ENCODE data around the gene STAT5B. TPM values are rescaled to one million over a fixed set of nuclear protein-coding genes. Genes with fewer than 3 reads are reported as not detected.

Gene STAT5B
- total and polyA plus RNA-seq, 9 of the 15 experiments (the other 6 are each of a cell fraction or from before 2014, with no cell fraction given), result 20.8 to 176 (median 92.4) TPM

DNA sequence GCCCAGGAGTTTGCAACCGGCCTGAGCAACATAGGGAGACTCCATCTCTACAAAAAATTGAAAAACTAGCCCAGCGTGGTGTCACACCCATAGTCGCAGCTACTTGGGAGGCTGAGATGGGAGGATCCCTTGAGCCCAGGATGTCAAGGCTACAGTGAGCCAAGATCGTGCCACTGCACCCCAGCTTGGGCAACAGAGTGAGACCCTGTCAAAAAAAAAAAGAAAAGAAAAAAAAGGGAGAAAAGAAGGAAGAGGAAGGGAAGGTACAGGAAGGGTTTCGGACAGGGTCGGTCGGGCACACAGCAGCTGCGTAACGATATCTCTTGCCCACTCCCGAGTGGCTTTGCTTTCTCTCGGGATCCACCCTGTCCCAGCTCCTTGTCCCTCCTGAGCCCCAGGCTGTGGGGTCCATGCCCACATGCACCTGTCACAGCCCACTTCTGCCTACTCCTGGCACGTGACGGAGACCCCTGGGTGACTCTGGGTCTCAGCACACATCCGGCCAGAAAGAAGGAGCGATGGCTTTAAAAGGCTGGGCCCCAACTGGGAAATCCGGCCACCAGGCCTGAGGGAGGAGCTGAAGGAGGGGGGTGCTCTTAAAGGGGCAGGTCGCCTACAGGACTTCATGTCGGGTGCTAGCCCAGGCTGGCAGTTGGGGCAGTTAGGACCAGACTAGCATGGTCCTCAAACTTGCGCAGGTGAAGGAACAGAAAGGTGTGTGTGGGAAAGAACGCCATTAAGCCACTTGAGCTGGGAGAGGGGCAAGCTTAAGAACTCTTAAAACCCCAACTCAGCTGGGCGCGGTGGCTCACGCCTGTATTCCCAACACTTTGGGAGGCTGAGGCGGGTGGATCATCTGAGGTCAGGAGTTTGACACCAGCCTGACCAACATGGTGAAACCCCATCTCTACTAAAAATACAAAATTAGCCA, 82.0 kb downstream of the STAT5B start, which contains the start of gene GHDC (continued):
- TF ChIP-seq MNT (conservative IDR thresholded peaks at IDR 0.05) (peak; percentile 60 to 81; a peak in 3 of 4 replicates), RREB1 (CRISPR knock-in tag; IDR thresholded peaks at IDR 0.05) (no peak), PHF20 (IDR thresholded peaks at IDR 0.05; ENCODE audit: partially characterized antibody) (peak; percentile 64), TSC22D4 (tag; IDR thresholded peaks at IDR 0.05) (no peak), ZNF143 (CRISPR knock-in tag; IDR thresholded peaks at IDR 0.05) (no peak), NFXL1 (CRISPR knock-in tag; IDR thresholded peaks at IDR 0.05) (no peak), HMGN3 (IDR thresholded peaks at IDR 0.05; ENCODE audit: borderline replicate concordance, extremely low read depth, insufficient read length, low read depth, low read length) (no peak), ZNF699 (CRISPR knock-in tag; IDR thresholded peaks at IDR 0.05; ENCODE audit: insufficient replicate concordance) (no peak), TOE1 (IDR thresholded peaks at IDR 0.05; ENCODE audit: borderline replicate concordance) (peak; percentile 98), TOE1 (CRISPR knock-in tag; IDR thresholded peaks at IDR 0.05; ENCODE audit: borderline replicate concordance, low read depth) (no peak)
- TF ChIP-seq, protein P1, sequence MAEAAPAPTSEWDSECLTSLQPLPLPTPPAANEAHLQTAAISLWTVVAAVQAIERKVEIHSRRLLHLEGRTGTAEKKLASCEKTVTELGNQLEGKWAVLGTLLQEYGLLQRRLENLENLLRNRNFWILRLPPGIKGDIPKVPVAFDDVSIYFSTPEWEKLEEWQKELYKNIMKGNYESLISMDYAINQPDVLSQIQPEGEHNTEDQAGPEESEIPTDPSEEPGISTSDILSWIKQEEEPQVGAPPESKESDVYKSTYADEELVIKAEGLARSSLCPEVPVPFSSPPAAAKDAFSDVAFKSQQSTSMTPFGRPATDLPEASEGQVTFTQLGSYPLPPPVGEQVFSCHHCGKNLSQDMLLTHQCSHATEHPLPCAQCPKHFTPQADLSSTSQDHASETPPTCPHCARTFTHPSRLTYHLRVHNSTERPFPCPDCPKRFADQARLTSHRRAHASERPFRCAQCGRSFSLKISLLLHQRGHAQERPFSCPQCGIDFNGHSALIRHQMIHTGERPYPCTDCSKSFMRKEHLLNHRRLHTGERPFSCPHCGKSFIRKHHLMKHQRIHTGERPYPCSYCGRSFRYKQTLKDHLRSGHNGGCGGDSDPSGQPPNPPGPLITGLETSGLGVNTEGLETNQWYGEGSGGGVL (CRISPR knock-in tag; IDR thresholded peaks at IDR 0.05), result no peak
- TF ChIP-seq, protein P2, sequence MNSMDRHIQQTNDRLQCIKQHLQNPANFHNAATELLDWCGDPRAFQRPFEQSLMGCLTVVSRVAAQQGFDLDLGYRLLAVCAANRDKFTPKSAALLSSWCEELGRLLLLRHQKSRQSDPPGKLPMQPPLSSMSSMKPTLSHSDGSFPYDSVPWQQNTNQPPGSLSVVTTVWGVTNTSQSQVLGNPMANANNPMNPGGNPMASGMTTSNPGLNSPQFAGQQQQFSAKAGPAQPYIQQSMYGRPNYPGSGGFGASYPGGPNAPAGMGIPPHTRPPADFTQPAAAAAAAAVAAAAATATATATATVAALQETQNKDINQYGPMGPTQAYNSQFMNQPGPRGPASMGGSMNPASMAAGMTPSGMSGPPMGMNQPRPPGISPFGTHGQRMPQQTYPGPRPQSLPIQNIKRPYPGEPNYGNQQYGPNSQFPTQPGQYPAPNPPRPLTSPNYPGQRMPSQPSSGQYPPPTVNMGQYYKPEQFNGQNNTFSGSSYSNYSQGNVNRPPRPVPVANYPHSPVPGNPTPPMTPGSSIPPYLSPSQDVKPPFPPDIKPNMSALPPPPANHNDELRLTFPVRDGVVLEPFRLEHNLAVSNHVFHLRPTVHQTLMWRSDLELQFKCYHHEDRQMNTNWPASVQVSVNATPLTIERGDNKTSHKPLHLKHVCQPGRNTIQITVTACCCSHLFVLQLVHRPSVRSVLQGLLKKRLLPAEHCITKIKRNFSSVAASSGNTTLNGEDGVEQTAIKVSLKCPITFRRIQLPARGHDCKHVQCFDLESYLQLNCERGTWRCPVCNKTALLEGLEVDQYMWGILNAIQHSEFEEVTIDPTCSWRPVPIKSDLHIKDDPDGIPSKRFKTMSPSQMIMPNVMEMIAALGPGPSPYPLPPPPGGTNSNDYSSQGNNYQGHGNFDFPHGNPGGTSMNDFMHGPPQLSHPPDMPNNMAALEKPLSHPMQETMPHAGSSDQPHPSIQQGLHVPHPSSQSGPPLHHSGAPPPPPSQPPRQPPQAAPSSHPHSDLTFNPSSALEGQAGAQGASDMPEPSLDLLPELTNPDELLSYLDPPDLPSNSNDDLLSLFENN (IDR thresholded peaks at IDR 0.05; ENCODE audit: low read depth in 2 of 2, low read length in 2 of 2), result 0 out of 4 replicates have a peak, but pooled peaks of 1 of the 2 experiments have one; percentile 25

All from K562 (cell line).